ENCODE measurements around the gene COL23A1. TPM values are rescaled to one million over a fixed set of nuclear protein-coding genes. Genes with fewer than 3 reads are reported as not detected.
A peak's percentile ranks its signal among the peaks of the same experiment; 100 is the strongest.

COL23A1 gene
- total RNA-seq, 1 experiment from 2014 or later, result not detected

DNA sequence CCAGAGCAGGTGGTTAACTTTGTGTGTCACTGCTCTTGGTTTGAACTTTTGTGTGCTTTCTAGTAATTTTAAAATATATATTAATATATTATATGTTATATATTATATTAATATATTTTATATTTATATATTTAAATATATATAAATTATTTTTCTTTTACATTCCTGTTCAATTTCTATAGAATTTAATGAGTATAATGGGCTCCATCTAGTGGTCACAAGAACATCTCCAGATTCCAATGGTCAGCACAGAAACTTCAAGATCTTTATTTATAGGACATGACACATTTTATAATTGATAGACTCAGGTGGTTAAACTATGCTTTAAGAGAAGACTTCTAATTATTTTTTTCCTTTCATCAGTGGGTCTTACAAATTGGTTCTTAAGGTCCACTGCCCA lies 39.1 kb downstream of the COL23A1 start:
- Histone ChIP-seq H3K9me3 (ENCODE audit: low read length) (no peaks in the 10 kb centered on the region), H3K4me3 (ENCODE audit: low read length) (no peak overlapping the region), H3K79me2 (ENCODE audit: low read length) (no peaks in the 10 kb centered on the region), H3K36me3 (ENCODE audit: low read depth, low read length) (no peaks in the 10 kb centered on the region), H3F3A (ENCODE audit: low read length, unreplicated experiment) (no peaks in the 10 kb centered on the region), H3K4me2 (ENCODE audit: low read length) (no peak overlapping the region), H2AFZ (ENCODE audit: low read length) (no peak overlapping the region), H3K27ac (ENCODE audit: low read length) (no peak overlapping the region), H4K20me1 (ENCODE audit: low read length) (no peaks in the 10 kb centered on the region), H3K9ac (ENCODE audit: low read length) (no peak overlapping the region), H3K9me2 (replicated peaks; ENCODE audit: low read length) (no peaks in the 10 kb centered on the region), H3K27me3 (ENCODE audit: low read length) (peaks cover 29% of the 10 kb centered on the region), H3K4me1 (ENCODE audit: insufficient read depth, low read length) (no peaks in the 10 kb centered on the region)
- TF ChIP-seq EZH2 (IDR thresholded peaks at IDR 0.05; ENCODE audit: low read length, unreplicated experiment) (no peak), EZH2phosphoT487 (IDR thresholded peaks at IDR 0.05; ENCODE audit: borderline replicate concordance, low read length) (no peak), CTCF (conservative IDR thresholded peaks at IDR 0.05; ENCODE audit: low read depth, low read length) (peak; percentile 53)
- DNase-seq (peak; percentile 60), ATAC-seq (no peak)
- CTCF ChIA-PET, result interaction anchor here (1.7 kb wide), 1 partner anchor 267 kb away, joined by 5 read pairs; no protein-coding TSS in a partner anchor
- intact Hi-C loops (cut with micrococcal nuclease), result loop anchor here (1.0 kb wide), 3 partner anchors 90 to 271 kb away; no protein-coding TSS in a partner anchor
- POLR2A ChIA-PET (ENCODE audit: unreplicated experiment), result no interaction called here
- BruUV-seq (replicated peaks), result no TSS peak

DNA sequence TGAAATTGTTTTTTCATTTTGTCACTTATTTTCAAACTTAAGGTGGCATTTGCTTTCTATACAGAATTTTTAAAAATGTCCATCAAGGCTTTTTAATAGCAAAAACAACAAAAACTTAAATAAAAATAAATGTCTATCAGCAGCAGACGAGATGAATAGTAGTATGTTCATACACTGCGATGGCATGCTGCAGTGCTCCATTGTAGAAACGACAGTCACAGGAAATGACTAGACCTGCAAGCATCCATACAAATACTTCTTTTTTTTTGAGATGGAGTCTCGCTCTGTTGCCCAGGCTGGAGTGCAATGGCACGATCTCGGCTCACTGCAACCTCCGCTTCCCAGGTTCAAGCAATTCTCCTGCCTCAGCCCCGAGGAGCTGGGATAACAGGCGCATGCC lies 41.4 kb downstream of the COL23A1 start:
- H4K20me1 ChIP-seq (ENCODE audit: low read length), result no peaks in the 10 kb centered on the region
- no peak for TF ChIP-seq EZH2phosphoT487 (IDR thresholded peaks at IDR 0.05; ENCODE audit: borderline replicate concordance, low read length)
- no peak for TF ChIP-seq EZH2 (IDR thresholded peaks at IDR 0.05; ENCODE audit: low read length, unreplicated experiment)
- CTCF ChIA-PET, result no interaction called here
- H3K4me3 ChIP-seq (ENCODE audit: low read length), result no peak overlapping the region
- H3K9ac ChIP-seq (ENCODE audit: low read length), result no peak overlapping the region
- no peak overlapping the region for H3K27ac ChIP-seq (ENCODE audit: low read length)
- DNase-seq (peak; percentile 9), ATAC-seq (no peak)
- H3F3A ChIP-seq (ENCODE audit: low read length, unreplicated experiment), result no peaks in the 10 kb centered on the region
- H3K9me2 ChIP-seq (replicated peaks; ENCODE audit: low read length), result no peaks in the 10 kb centered on the region
- POLR2A ChIA-PET (ENCODE audit: unreplicated experiment), result no interaction called here
- H3K36me3 ChIP-seq (ENCODE audit: low read depth, low read length), result no peaks in the 10 kb centered on the region
- BruUV-seq (replicated peaks), result no TSS peak
- H3K4me2 ChIP-seq (ENCODE audit: low read length), result no peak overlapping the region
- no peaks in the 10 kb centered on the region for H3K79me2 ChIP-seq (ENCODE audit: low read length)
- H3K4me1 ChIP-seq (ENCODE audit: insufficient read depth, low read length), result no peaks in the 10 kb centered on the region
- H2AFZ ChIP-seq (ENCODE audit: low read length), result no peak overlapping the region
- H3K9me3 ChIP-seq (ENCODE audit: low read length), result no peaks in the 10 kb centered on the region
- peaks cover 29% of the 10 kb centered on the region for H3K27me3 ChIP-seq (ENCODE audit: low read length)
- intact Hi-C loops (cut with micrococcal nuclease), result no loop called here

DNA sequence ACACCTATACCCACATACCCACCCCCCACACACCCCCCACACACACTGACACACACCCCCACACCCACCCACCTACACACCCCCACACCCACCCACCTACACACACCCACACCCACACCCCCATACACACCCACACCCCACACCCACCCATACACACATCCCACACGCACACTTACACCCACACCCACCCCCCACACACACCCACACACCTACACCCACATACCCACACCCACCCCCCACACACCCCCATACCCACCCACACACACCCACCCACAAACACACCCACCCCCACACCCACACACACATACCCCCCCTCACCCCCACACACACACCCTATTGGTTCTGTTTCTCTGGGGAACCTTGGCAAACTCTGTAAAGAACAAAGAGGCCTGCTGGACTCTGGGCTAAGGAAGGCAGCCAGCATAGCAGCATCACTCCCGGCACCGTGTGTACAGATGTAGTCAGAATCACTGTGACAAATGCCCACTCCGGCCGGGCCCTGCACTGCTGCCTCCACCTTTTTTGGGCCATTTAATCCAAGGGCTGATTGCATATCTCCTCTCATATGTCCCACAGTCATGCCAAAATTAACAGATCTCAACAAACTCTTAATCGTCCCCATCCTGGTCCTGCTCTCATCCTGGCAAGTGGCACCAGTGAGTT lies 42.3 kb downstream of the COL23A1 start:
- no TSS peak for BruUV-seq (replicated peaks)
- ATAC-seq (no peak), DNase-seq (no peak)
- H3K36me3 ChIP-seq (ENCODE audit: low read depth, low read length), result no peaks in the 10 kb centered on the region
- no peak overlapping the region for H2AFZ ChIP-seq (ENCODE audit: low read length)
- H3K4me2 ChIP-seq (ENCODE audit: low read length), result no peak overlapping the region
- no peaks in the 10 kb centered on the region for H3K79me2 ChIP-seq (ENCODE audit: low read length)
- no peaks in the 10 kb centered on the region for H3K9me2 ChIP-seq (replicated peaks; ENCODE audit: low read length)
- CTCF ChIA-PET, result no interaction called here
- no peak overlapping the region for H3K9ac ChIP-seq (ENCODE audit: low read length)
- intact Hi-C loops (cut with micrococcal nuclease), result no loop called here
- TF ChIP-seq CTCF (conservative IDR thresholded peaks at IDR 0.05; ENCODE audit: low read depth, low read length), result no peak
- no peaks in the 10 kb centered on the region for H3F3A ChIP-seq (ENCODE audit: low read length, unreplicated experiment)
- H3K27ac ChIP-seq (ENCODE audit: low read length), result no peak overlapping the region
- H3K4me1 ChIP-seq (ENCODE audit: insufficient read depth, low read length), result no peaks in the 10 kb centered on the region
- H3K9me3 ChIP-seq (ENCODE audit: low read length), result no peaks in the 10 kb centered on the region
- no peaks in the 10 kb centered on the region for H4K20me1 ChIP-seq (ENCODE audit: low read length)
- no peak overlapping the region for H3K4me3 ChIP-seq (ENCODE audit: low read length)
- H3K27me3 ChIP-seq (ENCODE audit: low read length), result peaks cover 27% of the 10 kb centered on the region
- POLR2A ChIA-PET (ENCODE audit: unreplicated experiment), result no interaction called here

Measured in PC-3 (cell line).